ENCODE results near the gene COX8C.

COX8C gene

GRCh38 chr14:93317210-93317874, 29.6 kb upstream of the COX8C start:
- TF ChIP-seq, protein P1, sequence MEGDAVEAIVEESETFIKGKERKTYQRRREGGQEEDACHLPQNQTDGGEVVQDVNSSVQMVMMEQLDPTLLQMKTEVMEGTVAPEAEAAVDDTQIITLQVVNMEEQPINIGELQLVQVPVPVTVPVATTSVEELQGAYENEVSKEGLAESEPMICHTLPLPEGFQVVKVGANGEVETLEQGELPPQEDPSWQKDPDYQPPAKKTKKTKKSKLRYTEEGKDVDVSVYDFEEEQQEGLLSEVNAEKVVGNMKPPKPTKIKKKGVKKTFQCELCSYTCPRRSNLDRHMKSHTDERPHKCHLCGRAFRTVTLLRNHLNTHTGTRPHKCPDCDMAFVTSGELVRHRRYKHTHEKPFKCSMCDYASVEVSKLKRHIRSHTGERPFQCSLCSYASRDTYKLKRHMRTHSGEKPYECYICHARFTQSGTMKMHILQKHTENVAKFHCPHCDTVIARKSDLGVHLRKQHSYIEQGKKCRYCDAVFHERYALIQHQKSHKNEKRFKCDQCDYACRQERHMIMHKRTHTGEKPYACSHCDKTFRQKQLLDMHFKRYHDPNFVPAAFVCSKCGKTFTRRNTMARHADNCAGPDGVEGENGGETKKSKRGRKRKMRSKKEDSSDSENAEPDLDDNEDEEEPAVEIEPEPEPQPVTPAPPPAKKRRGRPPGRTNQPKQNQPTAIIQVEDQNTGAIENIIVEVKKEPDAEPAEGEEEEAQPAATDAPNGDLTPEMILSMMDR (IDR thresholded peaks at IDR 0.05) = no peak

- TF ChIP-seq, protein P1 (IDR thresholded peaks at IDR 0.05) = no peak
Measured at GRCh38 chr14:93317875-93318807, 28.8 kb upstream of the COX8C start.

DNA sequence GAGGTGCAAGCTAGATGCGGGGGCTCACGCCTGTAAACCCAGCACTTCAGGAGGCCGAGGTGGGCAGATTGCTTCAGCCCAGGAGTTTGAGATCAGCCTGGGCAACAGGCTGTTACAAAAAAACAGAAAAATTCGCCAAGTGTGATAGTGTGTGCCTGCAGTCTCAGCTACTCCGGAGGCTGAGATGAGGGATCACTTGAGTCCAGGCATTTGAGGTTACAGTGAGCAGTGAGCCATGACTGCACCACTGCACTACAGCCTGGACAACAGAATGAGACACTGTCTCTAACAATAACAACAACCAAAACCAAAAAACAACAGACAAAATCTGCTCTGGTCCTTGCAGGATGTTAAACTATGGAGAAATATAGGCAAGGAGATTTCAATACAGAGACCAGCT, 28.1 kb upstream of the COX8C start:
- TF ChIP-seq, protein P1 (IDR thresholded peaks at IDR 0.05) = no peak

DNA sequence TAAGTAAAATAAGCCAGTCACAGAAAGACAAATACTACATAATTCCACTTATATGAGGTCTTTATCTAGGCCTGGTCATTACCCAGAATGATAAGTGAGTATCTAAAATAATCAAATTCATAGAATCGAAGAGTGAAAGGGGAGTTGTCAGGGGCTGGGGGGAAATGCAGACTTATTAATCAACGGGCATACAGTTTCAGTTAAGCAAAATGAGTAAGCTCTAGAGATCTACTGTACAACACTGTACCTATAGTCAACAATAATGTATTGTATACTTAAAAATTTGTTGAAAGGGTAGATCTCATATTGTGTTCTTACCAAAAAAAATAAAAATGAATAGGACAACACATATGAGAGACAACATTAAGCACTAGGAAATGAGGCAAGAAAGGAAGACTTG, 27.5 kb upstream of the COX8C start:
- TF ChIP-seq, protein P1 (IDR thresholded peaks at IDR 0.05) = no peak

DNA sequence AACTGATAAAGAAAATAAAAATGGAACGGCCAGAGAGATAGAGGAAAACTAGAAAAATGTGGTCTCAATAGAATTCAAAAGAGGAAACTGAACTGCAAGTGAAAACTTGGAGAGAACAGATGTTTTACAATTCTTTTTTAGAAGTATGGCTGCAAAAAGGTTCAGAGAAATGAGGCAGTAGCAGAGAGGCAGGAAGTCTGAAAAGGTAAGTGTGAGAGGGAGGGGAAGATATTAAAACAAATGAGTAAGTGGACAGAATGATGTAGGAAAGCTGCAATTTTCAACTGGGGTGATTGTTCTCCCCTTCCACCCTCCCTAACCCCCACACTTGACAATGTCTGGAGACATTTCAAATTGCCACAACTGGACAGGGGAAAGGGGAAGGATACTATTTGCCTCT, 27.0 kb upstream of the COX8C start:
- TF ChIP-seq, protein P1 (IDR thresholded peaks at IDR 0.05) = no peak

DNA sequence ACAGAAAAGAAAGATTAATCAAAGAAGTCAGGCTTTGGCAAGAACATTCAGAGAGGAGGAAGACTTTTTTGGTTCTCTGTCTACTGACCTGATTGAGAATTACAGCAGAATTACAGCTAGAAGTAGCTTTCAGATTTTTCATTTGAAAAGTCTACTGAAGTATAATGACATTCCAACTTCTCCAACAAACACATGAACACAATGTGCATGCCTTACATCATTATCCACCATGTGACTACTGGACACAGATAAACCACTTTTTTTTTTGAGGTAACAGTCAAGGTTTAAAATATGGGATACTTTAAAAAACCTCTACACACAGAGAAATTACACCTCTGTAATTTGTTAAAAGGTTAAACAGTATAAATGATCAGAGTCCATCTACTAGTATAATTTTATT, 26.5 kb upstream of the COX8C start:
- TF ChIP-seq, protein P1 (IDR thresholded peaks at IDR 0.05) = no peak

GRCh38 chr14:93322929-93323599, 23.9 kb upstream of the COX8C start:
- TF ChIP-seq, protein P1 (IDR thresholded peaks at IDR 0.05) = no peak
